ENCODE measurements around the gene TBC1D5.

The TBC1D5 gene

GRCh38 chr3:17261627-17262369 is 480.6 kb downstream of the TBC1D5 start:
- no peak for DNase-seq

DNA sequence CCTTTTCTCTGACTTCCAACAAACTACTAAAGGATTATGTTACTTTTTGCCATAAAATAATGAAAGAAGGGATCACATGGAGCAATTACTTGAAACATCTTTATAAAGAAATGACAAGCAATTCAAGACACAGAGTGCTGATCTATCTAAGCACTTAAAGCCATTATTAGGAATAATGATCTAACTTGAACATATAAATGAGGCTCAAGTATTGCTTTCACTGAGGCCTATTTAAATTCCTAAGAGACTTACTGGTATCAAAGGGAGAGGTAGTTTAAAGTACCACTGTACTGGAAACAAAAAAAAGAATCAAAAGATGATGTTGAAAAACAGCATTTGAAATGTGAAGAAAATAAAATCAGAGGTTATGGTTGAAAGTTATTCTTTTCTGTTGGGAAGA is 482.2 kb downstream of the TBC1D5 start:
- DNase-seq = no peak

- no peak for DNase-seq
Observed at GRCh38 chr3:17259685-17260084, 482.7 kb downstream of the TBC1D5 start.

DNA sequence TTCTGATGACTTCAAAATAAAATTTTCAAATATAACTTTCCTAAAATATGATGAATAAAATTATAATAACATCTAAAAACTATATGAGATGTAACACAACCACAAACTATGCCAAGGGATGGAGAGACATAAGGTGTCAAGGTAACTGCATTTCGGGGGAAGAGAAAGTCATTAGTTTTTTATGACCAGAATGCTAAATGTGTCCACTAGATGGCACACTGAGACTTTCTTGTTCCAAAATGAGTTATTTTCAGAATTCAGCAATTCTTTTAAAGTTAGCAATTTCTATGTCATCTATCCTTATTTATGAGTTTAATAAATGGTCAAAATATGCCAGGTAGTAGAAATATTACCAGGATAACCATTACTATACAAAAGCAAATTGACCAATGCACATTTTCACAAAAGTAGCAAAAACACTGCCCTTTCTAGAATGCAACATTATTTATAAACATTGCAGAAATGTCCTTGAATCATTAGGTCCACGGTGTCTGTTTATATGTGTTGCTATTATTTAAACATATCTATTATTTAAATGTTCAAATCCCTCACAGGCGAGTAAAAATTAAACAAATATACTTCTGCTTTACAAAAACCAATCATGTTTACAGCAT is 483.5 kb downstream of the TBC1D5 start:
- no peak for DNase-seq

GRCh38 chr3:17257269-17257668 is 485.2 kb downstream of the TBC1D5 start:
- DNase-seq = no peak

GRCh38 chr3:17243621-17244020 is 498.8 kb downstream of the TBC1D5 start:
- no peak for DNase-seq

DNA sequence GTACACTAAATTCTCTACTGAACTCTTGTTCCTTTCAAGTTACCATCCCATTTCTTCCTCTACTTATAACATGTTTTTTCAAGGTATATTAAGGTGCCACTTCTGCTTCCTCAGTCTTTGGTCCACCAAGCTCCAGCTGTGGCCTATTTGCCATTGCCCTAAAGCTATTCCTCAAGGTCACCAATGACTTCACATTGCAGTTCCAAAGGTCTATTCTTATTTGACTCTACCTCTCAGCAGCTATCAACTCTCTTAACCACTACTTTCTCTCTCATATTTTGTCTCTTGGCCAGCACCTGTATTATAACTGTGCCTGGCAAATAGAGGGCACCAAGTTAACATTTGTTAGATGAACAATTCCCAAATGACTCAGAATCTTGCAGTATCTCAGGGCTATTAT is 503.0 kb downstream of the TBC1D5 start:
- DNase-seq = no peak

DNA sequence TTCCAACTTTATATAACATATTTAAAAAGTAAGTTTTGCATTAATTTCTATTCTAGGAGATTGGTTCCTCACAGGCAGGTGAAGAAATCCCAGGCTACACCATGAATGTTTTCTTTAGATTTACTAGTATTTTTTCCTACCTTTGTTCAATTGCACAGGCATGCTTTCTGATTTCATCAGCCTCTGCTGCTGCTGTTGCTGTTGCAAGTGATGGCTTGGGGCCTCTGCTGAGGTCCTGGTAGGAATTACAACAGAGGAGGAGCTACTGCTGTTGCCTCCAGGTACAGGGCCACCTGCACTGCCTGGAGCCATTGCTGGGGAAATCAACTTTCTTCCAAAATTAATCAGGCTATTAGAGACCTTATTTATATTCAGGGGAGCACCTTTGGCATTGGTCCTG is 504.4 kb downstream of the TBC1D5 start:
- DNase-seq = no peak

- DNase-seq = no peak
Observed at GRCh38 chr3:17235310-17235709, 507.1 kb downstream of the TBC1D5 start.

- no peak for DNase-seq
Observed at GRCh38 chr3:17234382-17234781, 508.0 kb downstream of the TBC1D5 start.

- DNase-seq = peak; percentile 21
Observed at GRCh38 chr3:17233398-17233800, 509.0 kb downstream of the TBC1D5 start.

- DNase-seq = no peak
Observed at GRCh38 chr3:17232442-17232841, 510.0 kb downstream of the TBC1D5 start.

DNA sequence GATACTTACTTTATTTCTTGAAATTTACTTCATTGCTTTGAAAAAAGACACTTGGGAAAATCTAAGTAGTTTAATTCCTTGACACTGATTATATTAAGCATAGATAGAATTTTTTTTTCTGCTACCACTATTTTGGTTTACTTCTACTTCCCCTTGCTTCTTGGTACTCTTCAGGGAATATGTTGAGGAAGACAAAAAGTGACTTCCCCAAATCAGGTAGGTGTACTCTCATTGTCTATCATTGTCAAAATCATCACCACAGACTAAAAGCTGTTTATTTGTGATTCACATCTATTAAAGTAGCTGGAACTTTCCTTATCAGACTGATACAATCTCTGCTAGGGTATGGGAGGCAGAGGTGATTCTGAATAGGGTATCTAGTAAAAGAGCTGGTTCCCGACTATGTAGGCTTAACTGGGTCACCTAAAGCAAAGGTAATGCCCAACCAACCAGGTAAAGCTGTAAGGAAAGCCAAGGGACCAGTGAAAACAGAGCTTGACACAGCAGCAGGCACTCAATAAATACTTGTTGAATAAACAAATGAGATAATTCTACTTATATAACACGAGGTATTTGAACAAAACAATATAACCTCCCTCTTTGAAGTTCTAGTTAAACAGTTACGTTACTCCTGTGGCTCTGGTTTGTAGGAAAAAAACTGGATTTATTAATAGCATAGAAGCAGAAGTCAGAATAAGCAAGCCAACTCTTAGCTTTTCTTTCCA is 510.7 kb downstream of the TBC1D5 start:
- DNase-seq = no peak

- DNase-seq = no peak
Observed at GRCh38 chr3:17227472-17227871, 515.0 kb downstream of the TBC1D5 start.

DNA sequence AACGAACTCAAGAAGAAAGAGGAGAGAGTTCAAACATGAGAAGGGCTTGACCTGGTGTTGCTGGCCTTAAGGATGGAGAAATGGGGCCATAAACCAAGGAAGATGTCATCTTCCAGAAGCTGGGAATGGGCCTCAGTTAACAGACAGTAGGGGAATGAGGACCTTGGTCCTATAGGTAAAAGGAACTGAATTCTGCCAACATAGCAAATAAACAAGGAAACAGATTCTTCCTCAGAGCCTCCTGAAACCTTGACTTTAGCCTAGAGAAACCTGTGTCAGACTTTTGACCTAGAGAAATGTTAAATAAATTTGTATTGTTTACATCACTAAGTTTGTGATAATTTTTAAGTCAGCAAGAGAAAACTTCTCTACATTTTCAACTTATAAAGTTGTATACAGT is 520.9 kb downstream of the TBC1D5 start:
- DNase-seq = no peak

DNA sequence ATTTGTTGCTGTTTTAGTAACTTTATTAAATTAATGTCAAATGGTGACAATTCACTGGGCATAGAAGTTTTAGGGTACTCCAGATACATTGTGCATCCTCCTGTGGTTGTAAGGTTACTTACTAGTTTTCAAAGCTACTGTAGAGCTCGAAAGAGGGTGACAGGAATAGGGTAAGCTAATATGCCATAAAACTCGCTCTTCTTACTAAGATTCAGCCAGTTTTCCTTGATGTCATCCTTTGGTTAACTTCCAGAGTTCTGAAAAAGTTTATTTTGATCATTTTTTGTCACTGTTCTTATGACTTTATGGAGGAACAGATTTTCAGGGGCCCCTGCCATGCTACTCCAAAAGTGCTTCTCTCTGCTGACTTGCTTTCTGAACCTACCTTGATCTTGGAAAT is 522.8 kb downstream of the TBC1D5 start:
- DNase-seq = no peak

DNA sequence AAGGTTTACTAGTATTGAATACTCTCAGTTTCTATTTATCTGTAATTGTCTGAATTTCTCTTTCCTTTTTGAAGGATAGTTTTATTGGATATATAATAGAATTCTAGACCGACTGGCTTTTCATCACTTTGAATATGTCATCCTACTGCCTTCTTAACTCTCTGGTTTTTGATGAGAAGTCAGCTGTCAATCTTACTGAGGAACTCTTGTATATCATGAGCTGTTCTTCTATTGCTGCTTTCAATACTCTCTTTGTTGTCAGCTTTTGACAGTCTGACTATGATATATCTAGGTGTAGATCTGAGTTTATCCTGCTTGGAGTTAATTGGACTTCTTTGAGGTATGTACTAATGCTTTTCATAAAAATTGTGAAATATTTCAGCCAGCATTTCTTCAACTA is 523.8 kb downstream of the TBC1D5 start:
- no peak for DNase-seq

DNA sequence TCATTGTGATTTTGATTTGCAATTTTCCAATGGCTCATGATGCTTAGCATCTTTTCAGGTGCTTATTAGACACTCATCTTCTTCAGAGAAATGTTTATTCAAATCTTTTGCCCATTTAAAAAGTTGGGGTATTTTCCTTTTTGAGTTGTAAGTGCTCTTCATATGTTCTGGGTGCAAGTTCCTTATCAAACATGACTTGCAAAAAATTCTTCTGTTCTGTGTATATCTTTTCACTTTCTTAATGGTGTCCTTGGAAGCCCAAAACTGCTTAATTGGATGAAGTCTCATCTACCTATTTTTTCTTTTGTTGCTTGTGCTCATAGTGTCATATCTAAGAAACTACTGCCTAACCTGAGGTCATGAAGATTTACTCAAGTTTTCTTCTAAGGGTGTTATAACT is 524.8 kb downstream of the TBC1D5 start:
- no peak for DNase-seq

GRCh38 chr3:17213102-17213501 is 529.3 kb downstream of the TBC1D5 start:
- no peak for DNase-seq

DNA sequence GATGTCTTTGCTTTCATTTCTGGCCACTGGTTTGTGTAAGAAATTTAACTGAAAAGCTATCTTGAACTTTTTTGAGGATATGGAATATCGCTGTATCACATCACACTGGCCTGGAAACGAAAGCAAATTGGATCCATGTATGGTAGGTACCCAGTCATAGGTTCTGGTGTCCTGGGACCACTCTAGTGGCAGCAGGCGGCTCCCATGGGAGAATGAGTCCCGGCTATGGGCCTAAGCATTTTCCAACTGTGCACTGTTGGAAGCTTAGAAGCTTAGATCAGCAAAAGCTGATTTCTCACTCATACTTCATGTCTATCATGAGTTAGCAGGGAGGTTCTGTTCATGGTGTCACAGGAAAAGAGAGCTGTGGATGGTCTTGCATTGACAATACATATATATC is 534.5 kb downstream of the TBC1D5 start:
- no peak for DNase-seq

DNA sequence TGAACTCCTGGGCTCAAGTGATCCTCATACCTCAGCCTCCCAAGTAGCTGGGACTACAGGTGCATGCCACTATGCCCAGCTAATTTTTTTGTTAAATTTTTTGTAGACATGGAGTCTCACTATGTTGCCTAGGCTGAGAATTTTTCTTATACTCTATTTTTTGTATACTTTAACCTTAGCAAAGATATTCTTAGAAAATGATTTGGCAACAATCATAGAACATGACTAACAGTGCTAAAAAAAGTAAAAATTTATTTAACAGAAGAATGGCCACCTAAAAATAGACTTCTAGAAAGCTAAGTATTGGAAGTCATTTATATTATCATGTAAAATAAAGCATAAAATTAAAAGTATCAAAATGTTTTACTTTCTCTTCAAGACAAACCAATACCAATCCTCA is 535.4 kb downstream of the TBC1D5 start:
- no peak for DNase-seq

- no peak for DNase-seq
Observed at GRCh38 chr3:17204049-17204650, 538.3 kb downstream of the TBC1D5 start.

- DNase-seq = no peak
Observed at GRCh38 chr3:17201538-17201937, 540.9 kb downstream of the TBC1D5 start.
